Nephron (organoid): ENCODE results near the gene HERC6.
A peak's percentile ranks its signal among the peaks of the same experiment; 100 is the strongest.

Experiments used
- H3K27ac Mint-ChIP-seq, 3 experiments: 2 replicates each; pipeline ENCODE4 v1.8.0; 2020; ENCODE audit warnings: mixed read lengths in 3 of 3, mild to moderate bottlenecking in 2 of 3, moderate library complexity in 1 of 3
- H3K27me3 Mint-ChIP-seq: 2 replicates; pipeline ENCODE4 v1.8.0; 2021; ENCODE audit warnings: low read depth, mild to moderate bottlenecking, moderate library complexity, mixed read lengths
- H3K36me3 Mint-ChIP-seq: 2 replicates; pipeline ENCODE4 v1.8.0; 2020; ENCODE audit warnings: low read depth, mixed read lengths
- H3K4me1 Mint-ChIP-seq: 2 replicates; pipeline ENCODE4 v1.8.0; 2020; ENCODE audit warnings: mixed read lengths
- H3K4me3 Mint-ChIP-seq, 3 experiments: 2 replicates each; pipeline ENCODE4 v1.8.0; 2020; ENCODE audit warnings: mild to moderate bottlenecking in 3 of 3, mixed read lengths in 3 of 3, moderate library complexity in 2 of 3
- H3K9me3 Mint-ChIP-seq: 2 replicates; pipeline ENCODE4 v1.8.0; 2020; ENCODE audit warnings: mixed read lengths
- CTCF ChIP-seq, 3 experiments: fragments of 200-600 bp; sonication (generic); IDR thresholded peaks; one replicate each; pipeline ENCODE4 v1.5.0; 2021; ENCODE audit warnings: antibody characterized with exemption in 3 of 3; ENCODE audit not compliant: unreplicated experiment in 3 of 3

HERC6 gene

GRCh38 chr4:88452912-88453311 lies 74.3 kb downstream of the HERC6 start:
- TF ChIP-seq CTCF (IDR thresholded peaks at IDR 0.05; ENCODE audit: unreplicated experiment in 3 of 3): no peak
- Mint-ChIP-seq H3K36me3 (no peaks in the 10 kb centered on the region), H3K27me3 (peaks cover 24% of the 10 kb centered on the region)

GRCh38 chr4:88456670-88457306 lies 78.1 kb downstream of the HERC6 start, which contains the start of gene HERC5:
Gene HERC5 (plus strand): TSS chr4:88457119. CDS start chr4:88457270, 151 bp downstream.
- Mint-ChIP-seq H3K9me3 (no peaks in the 10 kb centered on the region), H3K36me3 (no peaks in the 10 kb centered on the region), H3K4me3 (peak within 1 kb of the TSS; percentile 92 to 98 (median 95)), H3K27ac (peak within 1 kb of the TSS in 2 of 3 experiments; percentile 12 to 74), H3K27me3 (peaks cover 54% of the 10 kb centered on the region), H3K4me1 (peaks cover 3% of the 10 kb centered on the region)
- TF ChIP-seq CTCF (IDR thresholded peaks at IDR 0.05; ENCODE audit: unreplicated experiment in 3 of 3): peak; percentile 60 to 73 (median 61)

More at GRCh38 chr4:88452912-88453311, 74.3 kb downstream of the HERC6 start:
- Mint-ChIP-seq H3K9me3 (no peaks in the 10 kb centered on the region), H3K4me3 (no peak overlapping the region), H3K4me1 (peaks cover 12% of the 10 kb centered on the region), H3K27ac (no peak overlapping the region)

GRCh38 chr4:88457307-88458103 lies 78.9 kb downstream of the HERC6 start:
- H3K27ac Mint-ChIP-seq: no peak overlapping the region
- no peaks in the 10 kb centered on the region for H3K9me3 Mint-ChIP-seq
- peak overlapping the region; percentile 92 to 98 (median 95) for H3K4me3 Mint-ChIP-seq
- H3K27me3 Mint-ChIP-seq: peaks cover 54% of the 10 kb centered on the region
- H3K4me1 Mint-ChIP-seq: peaks cover 3% of the 10 kb centered on the region
- no peak for TF ChIP-seq CTCF (IDR thresholded peaks at IDR 0.05; ENCODE audit: unreplicated experiment in 3 of 3)
- H3K36me3 Mint-ChIP-seq: no peaks in the 10 kb centered on the region

- peak overlapping the region; percentile 76 to 95 (median 82) for H3K4me3 Mint-ChIP-seq
- H3K27me3 Mint-ChIP-seq: peaks cover 54% of the 10 kb centered on the region
- no peak for TF ChIP-seq CTCF (IDR thresholded peaks at IDR 0.05; ENCODE audit: unreplicated experiment in 3 of 3)
- no peak overlapping the region for H3K27ac Mint-ChIP-seq
- H3K9me3 Mint-ChIP-seq: no peaks in the 10 kb centered on the region
- peaks cover 3% of the 10 kb centered on the region for H3K4me1 Mint-ChIP-seq
- no peaks in the 10 kb centered on the region for H3K36me3 Mint-ChIP-seq
These were observed 79.6 kb downstream of the HERC6 start for GRCh38 chr4:88458104-88458740.

GRCh38 chr4:88465653-88466192 lies 87.1 kb downstream of the HERC6 start:
- no peak overlapping the region for H3K4me3 Mint-ChIP-seq
- no peaks in the 10 kb centered on the region for H3K9me3 Mint-ChIP-seq
- H3K27me3 Mint-ChIP-seq: peaks cover 5% of the 10 kb centered on the region
- peaks cover 9% of the 10 kb centered on the region for H3K36me3 Mint-ChIP-seq
- TF ChIP-seq CTCF (IDR thresholded peaks at IDR 0.05; ENCODE audit: unreplicated experiment in 3 of 3): no peak
- no peak overlapping the region for H3K27ac Mint-ChIP-seq
- H3K4me1 Mint-ChIP-seq: no peaks in the 10 kb centered on the region
